ENCODE measurements around the gene RNF149. TPM values are rescaled to one million over a fixed set of nuclear protein-coding genes. Genes with fewer than 3 reads are reported as not detected.

The RNF149 gene
- total RNA-seq, 1 experiment from 2014 or later = 40.2 TPM

GRCh38 chr2:101265893-101266499 lies 42.5 kb downstream of the RNF149 start:
- ATAC-seq (peak; percentile 63; the same call in 1 of the 2 replicates), DNase-seq (ENCODE audit: low read depth, low spot score) (no peak)
- ChIA-PET RAD21 (ENCODE audit: low non-redundant PET in 1 of 2, low total read pairs in 2 of 2, uncharacterized antibody in 2 of 2, unreplicated experiment in 2 of 2) (no interaction called here), POLR2A (no interaction called here), CTCF (no interaction called here)
- Histone ChIP-seq H4K20me1 (ENCODE audit: insufficient read depth) (0 out of 2 replicates have a peak, but pooled peaks cover 6% of the 10 kb centered on the region), H3K4me1 (ENCODE audit: control insufficient read depth in 1 of 2, insufficient read depth in 2 of 2, low read length in 2 of 2) (peaks cover 4 to 14% of the 10 kb centered on the region in 2 experiments; a peak in 3 of 4 replicates), H3K4me3 (replicated peaks in 1 of 2; ENCODE audit: low read depth in 1 of 2, low read length in 2 of 2) (no peak overlapping the region), H3K4me2 (ENCODE audit: low read length) (peak overlapping the region; percentile 26; the same call in 1 of the 2 replicates), H3K79me2 (ENCODE audit: insufficient read depth, low read length) (peaks cover 4% of the 10 kb centered on the region; the same call in 1 of the 2 replicates), H3K27ac (ENCODE audit: low read depth, low read length) (no peak overlapping the region), H3K27me3 (ENCODE audit: insufficient read depth, low read length) (no peaks in the 10 kb centered on the region), H3K9me2 (ENCODE audit: insufficient read depth) (no peaks in the 10 kb centered on the region), H3K36me3 (ENCODE audit: control insufficient read depth in 1 of 2, insufficient read depth in 2 of 2, low read length in 2 of 2) (peaks cover 42 to 53% of the 10 kb centered on the region in 2 experiments), H3K9me3 (ENCODE audit: control insufficient read depth in 1 of 2, insufficient read depth in 1 of 2, low read depth in 1 of 2, low read length in 2 of 2) (no peaks in the 10 kb centered on the region), H3K9ac (ENCODE audit: low read length) (no peak overlapping the region), H2AFZ (ENCODE audit: low read depth, low read length, poor library complexity, severe bottlenecking) (no peak overlapping the region)
- intact Hi-C loops (cut with micrococcal nuclease) = no loop called here
- TF ChIP-seq YY1 (IDR thresholded peaks at IDR 0.05; ENCODE audit: extremely low read depth, insufficient replicate concordance, low read depth, low read length) (no peak), EGR1 (IDR thresholded peaks at IDR 0.05; ENCODE audit: low read depth) (peak; percentile 50; the same call in 1 of the 2 replicates), CTCF (IDR thresholded peaks at IDR 0.05 in 2 of 3, conservative IDR thresholded peaks at IDR 0.05 in 1 of 3; ENCODE audit: borderline replicate concordance in 1 of 3, insufficient read depth in 1 of 3, low read depth in 2 of 3, low read length in 2 of 3) (no peak), ATF3 (IDR thresholded peaks at IDR 0.05) (no peak), SIN3A (IDR thresholded peaks at IDR 0.05; ENCODE audit: low read depth) (peak; percentile 35; the same call in 1 of the 2 replicates), FOSL1 (IDR thresholded peaks at IDR 0.05; ENCODE audit: low read depth) (peak; percentile 41), SP1 (IDR thresholded peaks at IDR 0.05; ENCODE audit: low read depth) (peak; percentile 30; the same call in 1 of the 2 replicates), ZBTB33 (IDR thresholded peaks at IDR 0.05; ENCODE audit: extremely low read depth, insufficient replicate concordance, low read length) (no peak), EZH2phosphoT487 (IDR thresholded peaks at IDR 0.05; ENCODE audit: borderline replicate concordance) (no peak), POLR2AphosphoS5 (IDR thresholded peaks at IDR 0.05; ENCODE audit: low read depth, low read length) (no peak), REST (IDR thresholded peaks at IDR 0.05; ENCODE audit: low read depth) (no peak), EZH2 (IDR thresholded peaks at IDR 0.05) (no peak), JUND (IDR thresholded peaks at IDR 0.05) (peak; percentile 52; the same call in 1 of the 2 replicates), MAX (IDR thresholded peaks at IDR 0.05) (0 out of 2 replicates have a peak, but pooled peaks have one; percentile 35), CBX3 (IDR thresholded peaks at IDR 0.05; ENCODE audit: low read depth) (no peak)
- TSS peak; percentile 7 for BruUV-seq (replicated peaks)

All from HCT116 (cell line).